HCT116 (cell line): ENCODE data around the gene BRD3OS.

Experiments used
- CEBPB ChIP-seq: IDR thresholded peaks from 2 replicates; pipeline ENCODE4 v1.6.1; 2012; ENCODE audit warnings: low read depth
- CTCF ChIP-seq, 3 experiments: fragments of 200-600 bp in 1 of 3; sonication (generic) in 1 of 3; IDR thresholded peaks in 2 of 3; conservative IDR thresholded peaks in 1 of 3; 2 replicates each; pipeline ENCODE4 v1.5.1; 2012 to 2017; ENCODE audit warnings: low read depth in 2 of 3, low read length in 2 of 3, antibody characterized with exemption in 1 of 3, borderline replicate concordance in 1 of 3, control low read depth in 1 of 3, mild to moderate bottlenecking in 1 of 3, mixed read lengths in 1 of 3, mixed run types in 1 of 3, moderate library complexity in 1 of 3; ENCODE audit not compliant: insufficient read depth in 1 of 3
- EZH2 ChIP-seq: fragments of 200-600 bp; sonication (generic); IDR thresholded peaks from 2 replicates; pipeline ENCODE4 v1.6.1; 2017; ENCODE audit warnings: antibody characterized with exemption, mixed run types
- EZH2phosphoT487 ChIP-seq: fragments of 200-600 bp; IDR thresholded peaks from 2 replicates; pipeline ENCODE4 v1.6.1; 2018; ENCODE audit warnings: antibody characterized with exemption, borderline replicate concordance
- JUND ChIP-seq: IDR thresholded peaks from 2 replicates; pipeline ENCODE4 v1.6.1; 2012
- POLR2A ChIP-seq: IDR thresholded peaks from 2 replicates; pipeline ENCODE4 v1.7.0; 2011; ENCODE audit warnings: borderline replicate concordance; ENCODE audit not compliant: insufficient read depth, insufficient read length; ENCODE audit errors: extremely low read depth
- POLR2AphosphoS5 ChIP-seq: IDR thresholded peaks from 2 replicates; pipeline ENCODE4 v1.6.1; 2011; ENCODE audit warnings: mild to moderate bottlenecking, low read depth, low read length, moderate library complexity
- RAD21 ChIP-seq: IDR thresholded peaks from 2 replicates; pipeline ENCODE4 v1.6.1; 2012; ENCODE audit warnings: low read depth, mild to moderate bottlenecking
- SP1 ChIP-seq: IDR thresholded peaks from 2 replicates; pipeline ENCODE4 v1.6.1; 2012; ENCODE audit warnings: low read depth
- SRF ChIP-seq: IDR thresholded peaks from 2 replicates; pipeline ENCODE4 v1.6.1; 2012; ENCODE audit warnings: low read depth
- ZFX ChIP-seq: fragments of 450-650 bp; IDR thresholded peaks from 2 replicates; pipeline ENCODE4 v1.6.1; 2017
- ZNF274 ChIP-seq: fragments of 200-500 bp; sonication (Bioruptor generic); IDR thresholded peaks from 2 replicates; pipeline ENCODE4 v1.6.1; 2014; ENCODE audit warnings: mild to moderate bottlenecking, low read depth, low read length, inconsistent platforms
- TF ChIP-seq, protein P1 (sequence below): IDR thresholded peaks from 2 replicates; pipeline ENCODE4 v1.6.1; 2012
- TF ChIP-seq, protein P2 (sequence below): IDR thresholded peaks from 2 replicates; pipeline ENCODE4 v1.6.1; 2012; ENCODE audit warnings: low read depth

DNA sequence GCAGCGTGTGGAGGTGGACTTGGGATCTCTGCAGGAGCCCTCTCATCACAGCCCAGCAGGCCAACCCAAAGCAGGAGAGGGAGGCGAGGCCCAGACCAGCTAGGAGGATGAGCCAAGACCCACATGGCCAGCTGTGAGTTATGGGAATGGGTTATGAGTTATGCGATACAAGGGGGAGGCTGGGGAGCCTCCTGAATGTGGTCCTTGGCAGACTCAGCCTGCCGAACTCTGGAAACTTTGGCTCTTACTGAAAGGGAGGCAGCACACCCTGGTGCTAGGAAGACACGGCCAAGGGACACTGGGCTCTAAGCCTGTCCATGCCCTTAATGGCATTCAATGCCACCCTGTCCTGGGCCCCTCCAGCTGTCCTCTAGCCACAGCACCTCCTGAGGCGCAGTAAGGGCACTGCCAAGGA lies 25.4 kb upstream of the BRD3OS start:
- TF ChIP-seq, protein P1, sequence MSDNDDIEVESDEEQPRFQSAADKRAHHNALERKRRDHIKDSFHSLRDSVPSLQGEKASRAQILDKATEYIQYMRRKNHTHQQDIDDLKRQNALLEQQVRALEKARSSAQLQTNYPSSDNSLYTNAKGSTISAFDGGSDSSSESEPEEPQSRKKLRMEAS, result no peak
- TF ChIP-seq EZH2phosphoT487, result no peak
- TF ChIP-seq CTCF (IDR thresholded peaks at IDR 0.05 in 2 of 3, conservative IDR thresholded peaks at IDR 0.05 in 1 of 3; ENCODE audit: borderline replicate concordance in 1 of 3, insufficient read depth in 1 of 3, low read depth in 2 of 3, low read length in 2 of 3), result no peak
- TF ChIP-seq CEBPB, result no peak
- no peak for TF ChIP-seq SP1
- TF ChIP-seq EZH2, result no peak
- no peak for TF ChIP-seq POLR2AphosphoS5
- no peak for TF ChIP-seq POLR2A
- TF ChIP-seq ZNF274, result no peak
- no peak for TF ChIP-seq RAD21
- TF ChIP-seq ZFX, result no peak
- no peak for TF ChIP-seq SRF
- no peak for TF ChIP-seq JUND
- TF ChIP-seq, protein P2, sequence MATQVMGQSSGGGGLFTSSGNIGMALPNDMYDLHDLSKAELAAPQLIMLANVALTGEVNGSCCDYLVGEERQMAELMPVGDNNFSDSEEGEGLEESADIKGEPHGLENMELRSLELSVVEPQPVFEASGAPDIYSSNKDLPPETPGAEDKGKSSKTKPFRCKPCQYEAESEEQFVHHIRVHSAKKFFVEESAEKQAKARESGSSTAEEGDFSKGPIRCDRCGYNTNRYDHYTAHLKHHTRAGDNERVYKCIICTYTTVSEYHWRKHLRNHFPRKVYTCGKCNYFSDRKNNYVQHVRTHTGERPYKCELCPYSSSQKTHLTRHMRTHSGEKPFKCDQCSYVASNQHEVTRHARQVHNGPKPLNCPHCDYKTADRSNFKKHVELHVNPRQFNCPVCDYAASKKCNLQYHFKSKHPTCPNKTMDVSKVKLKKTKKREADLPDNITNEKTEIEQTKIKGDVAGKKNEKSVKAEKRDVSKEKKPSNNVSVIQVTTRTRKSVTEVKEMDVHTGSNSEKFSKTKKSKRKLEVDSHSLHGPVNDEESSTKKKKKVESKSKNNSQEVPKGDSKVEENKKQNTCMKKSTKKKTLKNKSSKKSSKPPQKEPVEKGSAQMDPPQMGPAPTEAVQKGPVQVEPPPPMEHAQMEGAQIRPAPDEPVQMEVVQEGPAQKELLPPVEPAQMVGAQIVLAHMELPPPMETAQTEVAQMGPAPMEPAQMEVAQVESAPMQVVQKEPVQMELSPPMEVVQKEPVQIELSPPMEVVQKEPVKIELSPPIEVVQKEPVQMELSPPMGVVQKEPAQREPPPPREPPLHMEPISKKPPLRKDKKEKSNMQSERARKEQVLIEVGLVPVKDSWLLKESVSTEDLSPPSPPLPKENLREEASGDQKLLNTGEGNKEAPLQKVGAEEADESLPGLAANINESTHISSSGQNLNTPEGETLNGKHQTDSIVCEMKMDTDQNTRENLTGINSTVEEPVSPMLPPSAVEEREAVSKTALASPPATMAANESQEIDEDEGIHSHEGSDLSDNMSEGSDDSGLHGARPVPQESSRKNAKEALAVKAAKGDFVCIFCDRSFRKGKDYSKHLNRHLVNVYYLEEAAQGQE, result no peak
